NCI-H460 (cell line): ENCODE results near the gene KASH5. TPM values are rescaled to one million over a fixed set of nuclear protein-coding genes. Genes with fewer than 3 reads are reported as not detected.

Experiments
- DNase-seq: peaks from one replicate; pipeline ENCODE4 v3.0.0-alpha.2; 2016; ENCODE audit warnings: low read depth; ENCODE audit errors: extremely low read depth
- total RNA-seq: library from RNA; depleted of rRNA; stranded (reverse); fragments of >200 nt; shearing (Covaris generic); gene quantifications from 2 replicates; pipeline ENCODE4 v1.2.3, GENCODE V29; 2014

KASH5 gene
- total RNA-seq, 1 experiment from 2014 or later: not detected

GRCh38 chr19:49393881-49394280 lies 5.8 kb downstream of the KASH5 start:
- DNase-seq: no peak

GRCh38 chr19:49395581-49396407 lies 7.7 kb downstream of the KASH5 start:
- DNase-seq: no peak

GRCh38 chr19:49396738-49397505 lies 8.9 kb downstream of the KASH5 start:
- DNase-seq: no peak

GRCh38 chr19:49398001-49398615 lies 10.1 kb downstream of the KASH5 start:
- no peak for DNase-seq

GRCh38 chr19:49398931-49399330 lies 10.9 kb downstream of the KASH5 start:
- no peak for DNase-seq

- no peak for DNase-seq
Measured at GRCh38 chr19:49400029-49400428, 12.0 kb downstream of the KASH5 start.

GRCh38 chr19:49403404-49404187 lies 15.5 kb downstream of the KASH5 start:
- DNase-seq: no peak

GRCh38 chr19:49407079-49407478 lies 19.0 kb downstream of the KASH5 start:
- DNase-seq: no peak

- DNase-seq: no peak
Measured at GRCh38 chr19:49407482-49408015, 19.5 kb downstream of the KASH5 start.

GRCh38 chr19:49408816-49409440 lies 20.9 kb downstream of the KASH5 start:
- DNase-seq: no peak

GRCh38 chr19:49409441-49410029 lies 21.5 kb downstream of the KASH5 start:
- no peak for DNase-seq

GRCh38 chr19:49411681-49412326 lies 23.8 kb downstream of the KASH5 start:
- no peak for DNase-seq

- no peak for DNase-seq
Measured at GRCh38 chr19:49413348-49413747, 25.3 kb downstream of the KASH5 start.

GRCh38 chr19:49414256-49414655 lies 26.2 kb downstream of the KASH5 start:
- no peak for DNase-seq

GRCh38 chr19:49415102-49415809 lies 27.2 kb downstream of the KASH5 start:
- no peak for DNase-seq

- no peak for DNase-seq
Measured at GRCh38 chr19:49415810-49416200, 27.8 kb downstream of the KASH5 start.

- no peak for DNase-seq
Measured at GRCh38 chr19:49417088-49417487, 29.0 kb downstream of the KASH5 start.

GRCh38 chr19:49418511-49418910 lies 30.5 kb downstream of the KASH5 start:
- no peak for DNase-seq
